B cell (primary cell): ENCODE results near the gene GATA1.

Experiments used
- EZH2 ChIP-seq: IDR thresholded peaks from 2 replicates; pipeline ENCODE4 v1.6.1; 2012; ENCODE audit warnings: borderline replicate concordance, low read depth, mild to moderate bottlenecking, moderate library complexity, low read length; ENCODE audit not compliant: insufficient read depth, poor library complexity, severe bottlenecking
- TF ChIP-seq, protein P1 (sequence below): fragments of 200-600 bp; IDR thresholded peaks from one replicate; pipeline ENCODE4 v1.8.0; 2022; ENCODE audit warnings: antibody characterized with exemption, mild to moderate bottlenecking

DNA sequence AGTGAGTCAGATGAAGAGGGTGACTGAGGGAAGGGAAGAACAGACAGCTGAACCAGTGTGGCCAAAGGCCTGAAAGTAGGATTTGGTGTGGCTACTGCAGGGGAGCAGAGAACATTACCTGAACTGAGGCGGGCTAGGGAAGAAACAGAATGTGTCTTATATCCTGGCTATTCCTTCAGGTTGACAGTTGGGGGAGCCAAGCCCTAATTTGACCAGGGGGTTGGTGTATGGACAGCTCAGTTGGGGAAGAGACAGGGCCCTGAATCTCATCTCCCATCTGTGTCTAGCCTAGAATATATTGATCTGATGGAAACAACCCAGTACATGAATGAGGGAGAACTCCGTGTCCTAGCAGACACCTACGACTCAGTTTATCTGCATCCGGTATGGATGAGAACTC is 19.7 kb downstream of the GATA1 start:
- TF ChIP-seq, protein P1, sequence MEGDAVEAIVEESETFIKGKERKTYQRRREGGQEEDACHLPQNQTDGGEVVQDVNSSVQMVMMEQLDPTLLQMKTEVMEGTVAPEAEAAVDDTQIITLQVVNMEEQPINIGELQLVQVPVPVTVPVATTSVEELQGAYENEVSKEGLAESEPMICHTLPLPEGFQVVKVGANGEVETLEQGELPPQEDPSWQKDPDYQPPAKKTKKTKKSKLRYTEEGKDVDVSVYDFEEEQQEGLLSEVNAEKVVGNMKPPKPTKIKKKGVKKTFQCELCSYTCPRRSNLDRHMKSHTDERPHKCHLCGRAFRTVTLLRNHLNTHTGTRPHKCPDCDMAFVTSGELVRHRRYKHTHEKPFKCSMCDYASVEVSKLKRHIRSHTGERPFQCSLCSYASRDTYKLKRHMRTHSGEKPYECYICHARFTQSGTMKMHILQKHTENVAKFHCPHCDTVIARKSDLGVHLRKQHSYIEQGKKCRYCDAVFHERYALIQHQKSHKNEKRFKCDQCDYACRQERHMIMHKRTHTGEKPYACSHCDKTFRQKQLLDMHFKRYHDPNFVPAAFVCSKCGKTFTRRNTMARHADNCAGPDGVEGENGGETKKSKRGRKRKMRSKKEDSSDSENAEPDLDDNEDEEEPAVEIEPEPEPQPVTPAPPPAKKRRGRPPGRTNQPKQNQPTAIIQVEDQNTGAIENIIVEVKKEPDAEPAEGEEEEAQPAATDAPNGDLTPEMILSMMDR, result no peak
- TF ChIP-seq EZH2, result no peak
